Pons (tissue), 1 donor: ENCODE measurements around the gene SLC40A1.
A peak's percentile ranks its signal among the peaks of the same experiment; 100 is the strongest.
"Not testable (repeated sequence)": the region's sequence is repeated elsewhere in the genome, so short reads cannot be mapped to it uniquely, and the experiment has no call there.

Experiments used
- DNase-seq: peaks from one replicate; pipeline ENCODE4 v3.0.0-alpha.2; 2016; ENCODE audit warnings: low spot score

SLC40A1 gene, protein sequence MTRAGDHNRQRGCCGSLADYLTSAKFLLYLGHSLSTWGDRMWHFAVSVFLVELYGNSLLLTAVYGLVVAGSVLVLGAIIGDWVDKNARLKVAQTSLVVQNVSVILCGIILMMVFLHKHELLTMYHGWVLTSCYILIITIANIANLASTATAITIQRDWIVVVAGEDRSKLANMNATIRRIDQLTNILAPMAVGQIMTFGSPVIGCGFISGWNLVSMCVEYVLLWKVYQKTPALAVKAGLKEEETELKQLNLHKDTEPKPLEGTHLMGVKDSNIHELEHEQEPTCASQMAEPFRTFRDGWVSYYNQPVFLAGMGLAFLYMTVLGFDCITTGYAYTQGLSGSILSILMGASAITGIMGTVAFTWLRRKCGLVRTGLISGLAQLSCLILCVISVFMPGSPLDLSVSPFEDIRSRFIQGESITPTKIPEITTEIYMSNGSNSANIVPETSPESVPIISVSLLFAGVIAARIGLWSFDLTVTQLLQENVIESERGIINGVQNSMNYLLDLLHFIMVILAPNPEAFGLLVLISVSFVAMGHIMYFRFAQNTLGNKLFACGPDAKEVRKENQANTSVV

DNA sequence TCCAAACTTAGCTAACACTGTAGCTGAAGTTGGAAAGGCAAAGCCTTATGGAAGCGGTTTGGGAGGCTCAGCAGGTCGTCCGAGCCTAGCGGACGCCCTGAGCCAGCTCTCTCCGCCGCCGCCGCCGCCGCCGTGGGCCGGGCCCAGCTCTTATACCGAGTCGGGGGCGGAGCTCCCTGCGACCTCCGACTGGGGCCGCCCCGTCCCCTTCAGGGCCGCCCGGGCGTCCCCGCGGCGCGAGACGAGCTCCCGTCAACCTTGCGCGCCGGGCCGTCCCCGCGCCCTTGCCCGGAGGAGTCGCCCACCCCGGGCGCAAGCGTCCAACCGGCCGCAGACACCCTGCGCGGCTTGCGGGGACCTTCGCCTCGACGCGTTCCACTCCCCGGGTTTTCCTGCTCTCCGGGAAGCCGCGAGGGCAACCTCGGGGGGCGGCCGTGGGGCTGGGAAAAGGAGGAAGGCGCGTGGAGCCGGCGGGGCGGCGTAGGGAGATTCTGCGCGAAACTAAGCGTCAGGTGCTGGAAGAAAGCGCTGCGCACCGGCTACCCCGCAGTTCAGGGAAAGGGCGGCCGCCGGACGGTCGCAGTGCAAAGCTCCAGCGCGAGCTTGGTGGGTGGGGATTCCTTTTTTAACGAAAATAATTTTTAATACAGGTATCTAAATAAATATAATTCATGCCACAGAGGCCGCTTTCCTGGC lies at the start of gene SLC40A1:
Gene SLC40A1, minus strand, starts transcription at position 129 of the 696 bp plus-strand sequence. CDS start 326 bp downstream, outside the sequence.
- DNase-seq: peak; percentile 46

DNA sequence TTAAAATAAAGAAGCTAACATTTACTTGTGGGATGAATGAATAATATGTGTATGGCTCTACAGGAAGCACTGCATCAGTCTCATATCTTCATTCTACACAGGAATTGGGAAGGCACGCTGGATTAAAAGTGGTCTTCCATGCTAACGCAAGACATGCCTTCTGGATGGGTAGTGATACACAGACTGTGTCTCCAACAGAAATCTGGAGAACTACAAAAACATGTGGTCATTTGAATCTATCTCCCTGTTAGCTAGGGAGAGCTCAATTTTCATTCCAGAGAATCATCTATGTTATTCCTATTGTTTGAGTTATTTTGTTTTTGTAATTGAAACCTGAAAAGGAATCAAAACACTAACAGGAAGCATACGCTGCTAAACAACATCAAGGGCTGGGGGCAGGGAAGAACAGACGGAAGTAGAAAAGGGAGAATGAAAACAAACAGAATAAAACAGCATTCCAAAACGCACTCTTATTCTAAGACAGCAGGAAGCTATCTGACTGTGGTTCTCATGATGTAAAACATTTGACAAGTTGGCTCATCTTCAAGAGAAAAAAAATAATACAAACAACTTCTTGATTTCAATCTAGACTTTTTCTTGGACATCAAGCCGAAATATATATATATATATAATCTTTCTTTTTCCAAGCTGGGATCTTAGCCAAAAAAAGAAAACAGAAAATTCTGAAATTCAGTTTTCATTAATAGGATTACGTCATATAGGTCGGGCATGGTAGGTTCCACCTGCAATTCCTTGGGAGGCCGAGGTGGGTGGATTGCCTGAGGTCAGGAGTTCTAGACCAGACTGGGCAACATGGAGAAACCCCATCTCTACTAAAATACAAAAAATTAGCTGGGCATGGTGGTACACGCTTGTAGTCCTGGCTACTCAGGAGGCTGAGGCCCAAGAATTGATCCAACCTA lies 49.2 kb upstream of the SLC40A1 start:
- no peak for DNase-seq

DNA sequence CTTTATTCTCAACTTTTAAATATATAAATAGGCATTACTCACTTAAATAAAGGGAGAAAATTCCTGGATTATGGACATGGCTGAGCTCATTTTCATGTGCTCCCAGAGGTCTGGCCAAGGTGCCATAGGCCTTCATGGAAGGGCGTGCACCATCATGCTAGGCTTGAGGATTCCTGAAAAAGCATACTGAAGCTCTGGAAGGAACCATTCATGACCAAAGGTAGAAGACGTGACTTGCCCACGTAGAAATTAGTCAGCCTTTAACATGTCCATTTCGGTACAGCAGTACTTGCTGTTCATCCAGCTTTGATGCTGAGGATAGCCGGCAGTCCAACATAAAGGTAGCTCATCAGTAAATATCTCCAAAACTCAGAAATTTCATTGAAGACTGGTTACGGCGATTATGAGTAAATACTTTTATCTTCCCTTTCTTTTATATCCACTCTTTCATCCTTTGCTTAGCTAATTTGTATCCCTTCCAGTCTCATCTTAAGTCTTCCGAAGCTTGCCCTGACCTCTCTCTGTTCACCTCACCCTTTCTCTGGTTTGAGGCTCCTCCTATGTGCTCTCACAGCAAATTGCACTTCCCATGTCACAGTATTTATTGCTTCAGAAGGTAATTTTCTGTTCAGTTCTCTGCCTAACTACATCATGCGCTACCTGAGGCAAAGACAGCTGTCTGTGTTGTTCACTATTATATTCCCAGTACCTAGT lies 48.4 kb upstream of the SLC40A1 start:
- DNase-seq: no peak

DNA sequence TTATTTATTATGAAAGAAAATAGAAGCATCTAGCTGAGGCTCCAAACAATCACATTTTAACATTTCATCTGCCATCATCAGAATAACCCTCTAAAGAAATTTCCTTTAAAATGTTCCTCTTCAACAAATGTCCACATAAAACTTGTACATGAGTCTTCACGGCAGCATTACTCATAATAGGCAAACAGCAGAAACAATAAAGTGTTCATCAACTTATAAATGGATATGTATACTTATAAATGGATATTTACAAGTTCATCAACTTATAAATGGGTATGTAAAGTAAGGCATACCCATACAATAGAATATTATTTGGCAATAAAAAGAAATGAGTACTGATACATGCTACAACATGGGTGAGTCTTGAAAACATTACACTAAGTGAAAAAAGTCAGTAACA lies 47.2 kb upstream of the SLC40A1 start:
- DNase-seq: no peak

DNA sequence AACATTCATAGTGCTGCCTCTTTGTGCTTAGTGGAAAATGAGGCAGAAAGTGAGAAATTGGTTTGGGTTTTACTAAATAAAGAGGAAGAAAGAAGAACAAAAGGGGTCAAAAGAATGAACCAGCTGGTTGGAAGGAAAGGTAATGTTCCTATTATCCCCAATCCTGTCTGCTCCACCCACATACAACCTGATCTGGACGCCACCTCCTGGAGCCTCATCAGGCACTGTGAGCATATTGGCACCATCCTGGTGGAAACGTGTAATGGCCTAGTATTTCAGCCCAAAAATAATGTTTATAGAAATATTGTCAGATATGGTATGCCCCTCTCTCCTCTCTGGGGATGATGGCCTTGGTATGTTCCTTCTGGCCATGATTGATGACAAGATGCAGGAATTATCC lies 45.0 kb upstream of the SLC40A1 start:
- DNase-seq: no peak

DNA sequence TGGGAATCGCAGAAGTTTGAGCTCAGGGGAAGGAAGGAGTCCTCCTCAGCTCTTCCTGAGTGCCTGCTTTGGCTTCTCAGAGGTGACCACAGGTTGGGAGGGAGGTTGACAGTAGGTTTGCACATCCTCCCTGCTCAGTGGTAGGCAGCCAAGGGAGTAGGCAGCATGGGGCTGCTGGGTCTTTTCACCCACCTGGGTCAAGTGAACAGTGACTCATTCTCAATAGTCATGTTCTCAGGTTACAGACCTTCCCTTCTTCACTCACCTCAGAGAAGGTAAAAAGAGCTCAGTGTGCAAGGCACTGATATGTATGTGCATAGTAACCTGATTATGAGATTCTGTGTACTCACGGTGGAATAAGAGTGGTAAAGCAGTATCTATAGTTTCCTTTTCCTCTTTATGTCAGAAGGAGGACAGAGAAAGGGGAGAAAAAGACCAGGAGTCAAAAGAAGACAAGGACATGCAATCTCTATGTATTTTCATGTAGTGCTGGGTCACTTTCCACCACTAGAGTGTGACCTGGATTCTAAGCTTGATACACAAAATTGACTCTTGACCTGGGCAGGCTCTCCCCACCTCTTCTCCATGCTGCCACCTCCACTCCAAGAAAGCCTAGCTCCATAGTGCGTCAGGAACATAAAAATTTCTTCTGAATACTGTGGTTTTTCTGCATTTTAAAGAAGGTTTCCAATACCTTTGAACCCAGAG lies 44.2 kb upstream of the SLC40A1 start:
- DNase-seq: no peak

DNA sequence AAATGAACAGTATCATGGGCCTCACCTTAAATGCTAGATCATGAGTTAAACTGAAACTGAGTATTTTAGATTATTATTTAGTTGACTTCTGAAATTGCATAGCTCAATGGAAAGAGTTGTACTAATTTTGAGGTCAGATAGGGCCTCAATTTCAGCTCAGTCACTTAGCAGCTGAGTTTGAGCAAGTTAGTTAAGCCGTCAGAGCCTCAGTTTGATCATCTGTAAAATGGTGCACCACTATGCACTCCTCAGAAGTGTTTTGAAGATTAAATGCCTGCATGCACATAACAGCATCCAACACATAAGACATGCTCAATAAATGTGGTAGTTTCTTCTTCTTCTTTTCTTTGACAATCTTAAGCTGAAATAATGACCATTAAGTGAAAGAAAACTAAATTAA lies 42.5 kb upstream of the SLC40A1 start:
- no peak for DNase-seq

DNA sequence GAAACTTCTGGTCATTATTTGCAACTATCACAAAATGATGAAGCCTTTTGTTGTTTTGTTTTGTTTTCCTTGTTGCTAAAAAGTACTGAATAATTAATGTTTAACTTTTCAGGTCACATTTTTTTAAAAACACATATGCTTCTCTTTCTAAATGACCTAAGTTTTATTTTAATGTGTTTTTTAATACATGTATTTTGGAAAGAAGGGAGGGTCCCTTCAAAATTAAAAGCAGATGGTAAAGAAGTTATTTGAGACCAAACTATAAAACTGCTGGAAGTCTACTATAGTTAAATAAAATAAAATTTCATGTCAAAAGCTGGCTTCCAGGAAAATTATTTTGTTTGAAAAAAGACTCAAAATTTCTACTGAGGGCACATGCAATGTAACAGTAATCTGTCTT lies 41.2 kb upstream of the SLC40A1 start:
- DNase-seq: no peak

DNA sequence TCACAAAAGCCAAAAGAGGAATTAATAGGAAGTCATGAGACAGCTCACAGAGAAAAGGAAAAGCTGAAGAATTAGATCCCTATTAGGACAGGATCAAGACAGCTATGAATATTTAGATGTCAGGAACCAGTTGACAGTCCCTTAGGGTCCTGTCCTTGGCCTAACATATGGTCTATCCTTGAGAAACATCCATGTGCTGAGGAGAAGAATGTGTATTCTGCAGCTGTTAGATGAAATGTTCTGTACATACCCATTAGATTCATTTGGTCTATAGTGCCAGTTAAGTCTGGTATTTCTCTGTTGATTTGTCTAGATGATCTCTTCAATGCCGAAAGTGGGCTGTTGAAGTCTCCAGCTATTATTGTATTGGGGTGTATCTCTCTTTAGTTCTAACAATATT lies 37.6 kb upstream of the SLC40A1 start:
- no peak for DNase-seq

DNA sequence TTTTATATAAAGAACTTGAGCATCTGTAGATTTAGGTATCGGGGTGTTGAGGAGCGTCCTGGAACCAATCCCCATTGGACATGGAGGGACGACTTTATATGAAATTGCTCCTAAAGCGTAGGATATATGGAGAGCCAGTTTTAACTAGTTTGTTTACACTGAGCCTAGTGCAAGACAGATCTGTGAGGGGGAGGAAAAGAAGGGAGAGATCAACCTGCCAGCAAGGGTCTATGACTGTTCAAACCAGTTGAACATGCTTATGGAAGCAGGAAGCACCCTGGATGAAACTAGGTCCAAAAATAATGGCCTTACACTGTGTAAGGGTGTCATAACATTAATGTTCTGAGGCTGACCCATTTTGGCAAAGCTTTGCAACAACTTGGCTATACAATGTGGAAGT lies 34.0 kb upstream of the SLC40A1 start:
- DNase-seq: no peak

DNA sequence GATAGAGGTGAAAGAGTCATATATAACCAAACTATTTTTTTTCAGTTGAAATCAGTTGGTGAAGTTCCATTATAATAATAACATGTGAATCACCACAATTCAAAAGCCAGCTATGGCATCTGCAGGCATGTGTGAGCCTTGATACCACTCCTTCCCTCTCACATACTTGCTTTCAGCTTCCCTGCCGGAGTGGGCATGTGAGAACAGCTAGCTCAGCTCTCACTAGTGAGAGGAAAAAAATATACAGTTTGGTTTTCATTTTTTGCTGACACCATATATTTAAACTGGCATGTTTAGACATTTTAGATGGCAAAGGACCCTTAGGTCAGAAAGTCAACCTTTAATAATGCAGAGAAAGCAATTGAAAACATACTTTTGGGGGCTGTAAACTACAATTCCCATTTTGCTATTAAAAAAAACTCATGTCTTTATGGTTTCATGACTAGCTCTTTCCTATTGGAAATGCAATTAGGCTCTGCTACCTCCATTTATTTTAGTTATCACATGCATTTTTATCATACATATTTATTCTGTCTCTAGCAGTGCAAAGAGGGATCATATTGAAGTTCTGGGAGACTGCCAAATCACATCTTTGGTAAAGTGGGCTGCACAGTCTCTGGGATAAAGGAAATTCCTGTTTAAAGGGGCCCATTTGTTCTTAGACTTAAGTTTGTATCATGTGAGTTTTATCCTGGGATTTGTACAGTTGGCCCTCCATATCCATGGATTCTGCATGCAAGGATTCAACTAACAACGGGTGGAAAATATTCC lies 33.2 kb upstream of the SLC40A1 start:
- no peak for DNase-seq

DNA sequence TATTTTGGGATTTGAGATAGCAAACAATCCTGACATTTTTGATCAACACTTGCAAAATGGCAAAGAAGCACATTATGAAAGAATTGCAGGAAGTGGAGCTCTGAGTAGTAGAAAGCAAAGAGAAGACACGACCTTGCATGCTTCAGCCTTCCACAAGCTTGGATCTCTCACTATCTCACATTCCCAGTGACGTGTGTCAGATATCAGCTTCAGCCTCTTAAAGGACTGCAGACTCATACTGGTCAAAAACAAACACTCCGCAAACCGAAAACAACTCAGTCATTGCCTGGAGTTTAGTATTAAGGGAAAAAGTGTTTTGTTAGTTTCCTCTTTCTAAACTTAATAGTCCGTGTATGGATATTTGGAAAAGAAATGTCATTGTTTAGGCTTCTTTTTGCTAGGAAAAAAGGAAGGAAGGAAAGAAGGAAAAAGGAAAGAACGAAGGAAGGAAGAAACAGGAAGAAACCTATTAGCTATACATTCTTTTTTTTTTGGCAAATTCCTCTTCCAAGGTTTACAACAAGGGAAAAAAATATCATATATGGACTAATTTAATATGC lies 32.6 kb upstream of the SLC40A1 start:
- DNase-seq: peak; percentile 4

DNA sequence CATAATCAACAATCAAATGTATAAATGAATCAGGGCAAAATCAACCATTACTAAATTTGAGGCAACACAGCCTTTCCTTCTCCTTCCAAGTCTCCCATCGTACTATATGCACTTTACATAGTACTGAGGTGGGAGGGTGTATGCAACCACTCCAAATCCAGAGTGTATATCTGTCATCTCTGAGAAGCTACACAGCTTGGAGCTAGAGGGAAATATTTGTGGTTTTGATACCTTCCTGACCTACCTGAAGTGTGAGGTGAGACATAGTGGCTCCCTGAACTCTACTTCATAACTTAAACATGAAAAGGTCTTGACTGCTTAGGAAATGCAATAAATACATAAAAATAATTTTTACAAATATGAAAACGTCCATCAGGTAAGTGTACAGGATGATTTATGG lies 30.1 kb upstream of the SLC40A1 start:
- DNase-seq: no peak

DNA sequence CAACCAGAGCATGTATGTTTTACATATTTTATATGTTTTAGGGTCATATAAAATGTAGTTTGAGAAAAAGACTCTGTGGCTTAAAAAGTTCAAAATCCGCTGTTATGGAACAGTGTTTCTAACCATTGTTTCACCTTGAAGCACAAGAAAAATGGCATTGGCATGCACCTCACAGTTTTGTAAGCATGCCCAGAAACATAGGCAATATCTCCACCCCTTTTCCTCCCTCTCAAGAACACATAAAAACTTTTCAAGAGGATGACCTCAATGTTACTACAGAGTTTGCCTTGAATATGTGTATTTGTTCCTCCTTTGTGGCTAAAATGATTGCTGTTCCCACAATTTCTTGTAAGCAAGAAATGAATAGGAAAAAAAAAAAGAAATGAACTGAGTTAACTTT lies 29.3 kb upstream of the SLC40A1 start:
- DNase-seq: no peak

DNA sequence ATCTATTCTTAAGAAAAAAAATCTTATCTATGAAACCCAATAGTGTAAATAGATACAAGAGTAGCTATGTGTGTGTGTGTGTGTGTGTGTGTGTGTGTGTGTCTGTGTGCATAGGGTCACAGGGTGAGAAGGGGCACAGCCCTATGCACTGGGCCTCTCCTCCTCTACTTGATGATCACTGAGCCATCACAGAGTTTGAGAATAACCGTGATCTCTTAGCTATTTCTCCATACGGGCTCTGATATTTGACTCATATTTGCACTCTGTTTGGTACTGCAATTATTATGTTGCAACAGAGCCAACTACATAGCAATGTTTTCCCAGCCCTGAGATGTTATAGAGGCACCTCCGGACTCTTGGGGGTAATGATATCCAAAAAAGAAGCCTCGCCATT lies 28.8 kb upstream of the SLC40A1 start:
- no peak for DNase-seq

DNA sequence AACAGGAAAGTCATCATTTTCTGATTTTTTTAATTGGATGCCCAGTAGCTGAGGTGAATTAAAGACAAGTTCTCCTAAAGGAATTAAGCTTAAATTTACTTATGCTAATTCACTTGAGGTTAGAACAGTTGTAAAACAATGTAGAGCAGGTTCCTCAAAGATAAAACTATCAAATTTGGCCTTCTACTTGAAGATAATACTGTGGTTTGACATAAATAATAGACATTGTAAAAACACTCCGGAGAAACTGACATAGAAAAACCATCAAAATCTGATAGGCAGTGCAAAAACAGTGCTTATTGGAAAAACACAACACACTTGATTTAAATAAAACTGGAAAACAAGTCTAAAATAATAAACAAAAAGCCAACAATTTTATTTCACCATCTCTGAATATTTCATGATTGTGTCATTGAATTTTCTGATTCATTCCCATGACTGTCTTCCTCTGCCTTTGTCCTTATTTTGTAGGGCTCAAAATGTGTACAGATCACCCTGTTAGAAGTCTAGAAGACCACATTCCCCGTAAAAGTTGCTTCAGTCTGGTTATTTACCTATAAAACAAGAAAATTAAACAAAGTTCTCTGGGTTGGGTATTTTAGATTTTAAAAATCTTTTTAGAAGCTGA lies 28.3 kb upstream of the SLC40A1 start:
- no peak for DNase-seq

DNA sequence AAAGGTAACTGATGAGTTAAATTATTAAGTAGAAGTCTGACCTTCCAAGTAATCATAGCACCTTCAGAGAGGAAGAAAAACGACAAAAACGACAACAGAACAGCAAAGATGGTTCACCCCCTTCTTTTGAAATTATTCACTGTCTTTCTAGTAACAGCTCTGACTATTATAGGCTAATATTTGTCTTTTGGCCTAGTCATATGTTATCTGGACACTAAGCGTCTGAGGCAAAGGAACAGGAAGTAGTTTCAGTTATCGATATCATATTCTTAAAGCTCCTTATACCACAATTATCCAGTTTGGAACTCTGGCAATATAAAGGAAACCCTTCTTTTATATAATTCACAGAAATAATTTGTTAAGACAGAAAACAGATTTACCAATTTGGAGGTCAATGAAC lies 27.6 kb upstream of the SLC40A1 start:
- no peak for DNase-seq

DNA sequence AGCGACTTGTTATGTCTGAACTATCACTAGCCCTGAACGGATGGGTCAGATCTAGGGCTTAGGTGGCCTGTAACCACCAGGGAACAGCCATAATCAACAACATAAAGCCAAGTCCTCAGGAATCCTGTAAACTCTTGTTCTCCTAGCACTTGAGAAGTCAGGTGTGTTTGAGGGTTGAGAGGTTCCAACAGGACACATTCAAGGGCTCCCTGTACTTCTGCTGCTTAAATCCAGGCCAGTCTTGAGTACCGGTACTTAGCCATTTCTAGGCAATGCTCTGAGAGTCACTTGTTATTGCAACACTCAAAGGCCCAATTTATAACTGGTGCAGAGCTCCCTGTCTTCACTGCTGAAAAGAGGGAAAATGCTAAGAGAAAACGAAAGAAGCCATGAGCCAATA lies 21.6 kb upstream of the SLC40A1 start:
- DNase-seq: no peak

DNA sequence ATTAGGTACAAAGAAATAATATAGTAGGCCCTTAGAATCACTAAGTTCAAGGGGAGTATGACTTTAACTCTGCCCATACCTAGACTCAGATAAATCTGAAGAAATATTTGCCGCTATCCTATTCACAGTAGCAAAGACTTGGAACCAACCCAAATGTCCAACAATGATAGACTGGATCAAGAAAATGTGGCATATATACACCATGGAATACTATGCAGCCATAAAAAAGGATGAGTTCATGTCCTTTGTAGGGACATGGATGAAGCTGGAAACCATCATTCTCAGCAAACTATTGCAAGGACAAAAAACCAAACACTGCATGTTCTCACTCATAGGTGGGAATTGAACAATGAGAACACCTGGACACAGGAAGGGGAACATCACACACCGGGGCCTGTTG lies 21.1 kb upstream of the SLC40A1 start:
- DNase-seq: not testable (repeated sequence)
